ENCODE measurements around the gene SPC24.
"Not testable (repeated sequence)": the region's sequence is repeated elsewhere in the genome, so short reads cannot be mapped to it uniquely, and the experiment has no call there.

SPC24 gene

DNA sequence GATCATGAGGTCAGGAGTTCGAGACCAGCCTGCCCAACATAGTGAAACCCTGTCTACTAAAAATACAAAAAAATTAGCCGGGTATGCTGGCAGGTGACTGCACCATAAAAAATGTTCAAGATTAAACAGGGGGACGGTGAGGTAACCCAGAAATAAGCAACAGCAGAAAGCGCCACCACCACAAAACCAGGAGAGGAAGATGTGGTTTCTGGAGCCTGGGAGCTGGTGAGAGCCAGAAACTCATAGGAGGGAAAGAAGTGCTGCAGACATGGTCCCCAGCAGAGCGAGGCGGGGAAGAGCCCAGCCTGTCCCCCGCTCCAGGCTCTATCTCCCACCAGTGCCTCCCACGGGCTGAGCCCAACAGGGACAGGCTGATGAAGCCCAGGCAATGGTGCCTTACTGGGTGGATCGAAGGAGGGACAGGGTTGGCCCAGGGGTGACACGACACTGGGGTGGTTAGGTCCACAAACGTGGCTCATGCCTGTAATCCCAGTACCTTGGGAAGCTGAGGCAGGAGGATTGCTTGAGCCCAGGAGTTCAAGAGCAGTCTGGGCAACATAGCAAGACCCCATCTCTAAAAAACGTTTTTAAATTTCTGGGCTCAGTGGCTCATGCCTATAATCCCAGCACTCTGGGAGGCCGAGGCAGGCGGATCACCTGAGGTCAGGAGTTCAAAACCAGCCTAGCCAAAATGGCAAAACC lies 19.0 kb downstream of the SPC24 start:
- H3K36me3 ChIP-seq (ENCODE audit: insufficient read depth, low read length), result peaks cover 14% of the 10 kb centered on the region
- peak overlapping the region; percentile 57; the same call in 1 of the 2 replicates for H3K27ac ChIP-seq
- H3K4me3 ChIP-seq, result no peak overlapping the region
- TF ChIP-seq FOXP2 (optimal IDR thresholded peaks at IDR 0.05; ENCODE audit: control extremely low read depth, extremely low read length, insufficient read depth) (no peak), POLR2AphosphoS5 (IDR thresholded peaks at IDR 0.05; ENCODE audit: borderline replicate concordance, low read depth, low read length) (no peak), EZH2 (IDR thresholded peaks at IDR 0.05) (no peak)
- no peaks in the 10 kb centered on the region for H3K9me3 ChIP-seq (ENCODE audit: low read depth, low read length)
- DNase-seq (ENCODE audit: low read depth, low spot score), result no peak
- H3K9ac ChIP-seq (ENCODE audit: insufficient read length), result no peak overlapping the region

- Histone ChIP-seq H3K27ac (no peak overlapping the region), H3K4me3 (no peak overlapping the region), H3K36me3 (ENCODE audit: insufficient read depth, low read length) (peaks cover 65% of the 10 kb centered on the region), H3K9ac (ENCODE audit: insufficient read length) (no peak overlapping the region), H3K9me3 (ENCODE audit: low read depth, low read length) (no peaks in the 10 kb centered on the region)
- no peak for DNase-seq (ENCODE audit: low read depth, low spot score)
- TF ChIP-seq FOXP2 (optimal IDR thresholded peaks at IDR 0.05; ENCODE audit: control extremely low read depth, extremely low read length, insufficient read depth), result no peak
- TF ChIP-seq EZH2 (IDR thresholded peaks at IDR 0.05), result no peak
- TF ChIP-seq POLR2AphosphoS5 (IDR thresholded peaks at IDR 0.05; ENCODE audit: borderline replicate concordance, low read depth, low read length), result no peak
Measured at GRCh38 chr19:11131471-11131870, 24.1 kb downstream of the SPC24 start.

GRCh38 chr19:11130824-11131455 lies 24.6 kb downstream of the SPC24 start:
- TF ChIP-seq POLR2AphosphoS5 (IDR thresholded peaks at IDR 0.05; ENCODE audit: borderline replicate concordance, low read depth, low read length) (no peak), FOXP2 (optimal IDR thresholded peaks at IDR 0.05; ENCODE audit: control extremely low read depth, extremely low read length, insufficient read depth) (no peak), EZH2 (IDR thresholded peaks at IDR 0.05) (no peak)
- Histone ChIP-seq H3K9ac (ENCODE audit: insufficient read length) (no peak overlapping the region), H3K27ac (no peak overlapping the region), H3K4me3 (no peak overlapping the region), H3K36me3 (ENCODE audit: insufficient read depth, low read length) (peaks cover 70% of the 10 kb centered on the region), H3K9me3 (ENCODE audit: low read depth, low read length) (no peaks in the 10 kb centered on the region)
- DNase-seq (ENCODE audit: low read depth, low spot score), result no peak

DNA sequence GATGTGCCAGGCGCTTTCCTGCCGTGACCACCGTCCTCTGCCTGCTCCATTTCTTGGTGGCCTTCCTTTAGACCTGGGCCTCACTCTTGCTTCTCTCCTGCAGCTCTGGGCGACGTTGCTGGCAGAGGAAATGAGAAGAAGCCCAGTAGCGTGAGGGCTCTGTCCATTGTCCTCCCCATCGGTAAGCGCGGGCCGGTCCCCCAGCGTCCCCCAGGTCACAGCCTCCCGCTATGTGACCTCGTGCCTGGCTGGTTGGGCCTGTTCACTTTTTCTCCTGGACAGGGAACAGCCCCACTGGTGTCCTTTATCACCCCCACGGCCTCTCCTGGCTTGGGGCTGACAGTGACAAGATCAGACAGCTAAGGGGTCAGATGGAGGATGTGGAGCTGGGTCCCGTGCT lies 27.7 kb downstream of the SPC24 start:
- no peak overlapping the region for H3K27ac ChIP-seq
- H3K9me3 ChIP-seq (ENCODE audit: low read depth, low read length), result no peaks in the 10 kb centered on the region
- peaks cover 94% of the 10 kb centered on the region for H3K36me3 ChIP-seq (ENCODE audit: insufficient read depth, low read length)
- H3K4me3 ChIP-seq, result no peak overlapping the region
- DNase-seq (ENCODE audit: low read depth, low spot score), result no peak
- TF ChIP-seq POLR2AphosphoS5 (IDR thresholded peaks at IDR 0.05; ENCODE audit: borderline replicate concordance, low read depth, low read length) (no peak; the same call in 1 of the 2 replicates), EZH2 (IDR thresholded peaks at IDR 0.05) (no peak), FOXP2 (optimal IDR thresholded peaks at IDR 0.05; ENCODE audit: control extremely low read depth, extremely low read length, insufficient read depth) (no peak)
- H3K9ac ChIP-seq (ENCODE audit: insufficient read length), result no peak overlapping the region

DNA sequence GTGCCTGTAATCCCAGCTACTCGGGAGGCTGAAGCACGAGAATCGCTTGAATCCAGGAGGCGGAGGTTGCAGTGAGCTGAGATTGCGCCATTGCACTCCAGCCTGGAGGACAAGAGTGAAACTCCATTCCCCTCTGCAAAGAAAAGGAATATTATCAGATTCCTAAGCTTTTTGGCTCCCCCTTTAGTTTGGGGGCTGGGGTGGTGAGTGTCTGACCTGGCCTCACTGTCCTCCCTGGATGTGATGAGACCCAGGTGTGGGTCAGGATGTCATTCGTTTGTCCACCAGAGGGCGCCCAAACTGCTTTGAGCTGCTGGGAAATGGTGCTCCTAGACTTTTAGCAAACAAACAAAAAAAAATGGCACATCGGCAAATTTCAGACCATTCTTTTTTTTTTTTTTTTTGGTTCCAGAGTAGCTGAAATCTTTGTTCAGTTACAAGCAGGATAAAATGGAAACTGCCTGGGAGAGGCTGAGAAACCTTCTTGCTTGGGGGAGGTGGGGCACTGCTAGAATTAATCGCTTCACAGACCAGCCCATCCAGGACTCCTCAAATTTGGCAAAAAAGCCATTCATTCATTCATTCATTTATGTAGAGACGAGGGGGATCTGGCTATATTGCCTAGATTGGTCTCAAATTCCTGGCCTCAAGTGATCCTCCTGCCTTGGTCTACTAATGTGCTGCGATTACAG lies 29.4 kb downstream of the SPC24 start:
- Histone ChIP-seq H3K9ac (ENCODE audit: insufficient read length) (no peak overlapping the region), H3K9me3 (ENCODE audit: low read depth, low read length) (no peaks in the 10 kb centered on the region), H3K4me3 (no peak overlapping the region), H3K36me3 (ENCODE audit: insufficient read depth, low read length) (peaks cover 85% of the 10 kb centered on the region), H3K27ac (peak overlapping the region; percentile 50; the same call in 1 of the 2 replicates)
- TF ChIP-seq FOXP2 (optimal IDR thresholded peaks at IDR 0.05; ENCODE audit: control extremely low read depth, extremely low read length, insufficient read depth), result no peak
- TF ChIP-seq EZH2 (IDR thresholded peaks at IDR 0.05), result no peak
- TF ChIP-seq POLR2AphosphoS5 (IDR thresholded peaks at IDR 0.05; ENCODE audit: borderline replicate concordance, low read depth, low read length), result no peak
- DNase-seq (ENCODE audit: low read depth, low spot score), result no peak

DNA sequence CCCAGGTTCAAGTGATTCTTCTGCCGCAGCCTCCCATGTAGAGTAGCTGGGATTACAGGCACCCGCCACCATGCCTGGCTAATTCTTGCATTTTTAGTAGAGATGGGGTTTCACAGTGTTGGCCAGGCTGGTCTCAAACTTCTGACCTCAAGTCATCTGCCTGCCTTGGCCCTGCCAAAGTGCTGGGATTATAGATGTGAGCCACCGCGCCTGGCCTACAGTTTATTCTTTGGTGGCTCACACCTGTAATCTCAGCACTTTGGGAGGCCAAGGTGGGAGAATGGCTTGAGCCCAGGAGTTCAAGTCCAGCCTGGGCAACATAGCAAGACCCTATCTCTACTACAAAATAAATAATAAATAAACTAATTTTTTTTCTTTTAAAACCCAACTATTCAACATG lies 31.4 kb downstream of the SPC24 start:
- H3K9me3 ChIP-seq (ENCODE audit: low read depth, low read length); H3K4me3 ChIP-seq; H3K27ac ChIP-seq; DNase-seq (ENCODE audit: low read depth, low spot score); H3K9ac ChIP-seq (ENCODE audit: insufficient read length): not testable (repeated sequence)
- H3K36me3 ChIP-seq (ENCODE audit: insufficient read depth, low read length), result peaks cover 85% of the 10 kb centered on the region

GRCh38 chr19:11123114-11123513 lies 32.5 kb downstream of the SPC24 start:
- TF ChIP-seq FOXP2 (optimal IDR thresholded peaks at IDR 0.05; ENCODE audit: control extremely low read depth, extremely low read length, insufficient read depth), result no peak
- no peak for TF ChIP-seq EZH2 (IDR thresholded peaks at IDR 0.05)
- TF ChIP-seq POLR2AphosphoS5 (IDR thresholded peaks at IDR 0.05; ENCODE audit: borderline replicate concordance, low read depth, low read length), result no peak
- Histone ChIP-seq H3K4me3 (no peak overlapping the region), H3K9ac (ENCODE audit: insufficient read length) (no peak overlapping the region), H3K36me3 (ENCODE audit: insufficient read depth, low read length) (peaks cover 83% of the 10 kb centered on the region), H3K9me3 (ENCODE audit: low read depth, low read length) (no peaks in the 10 kb centered on the region), H3K27ac (no peak overlapping the region)
- no peak for DNase-seq (ENCODE audit: low read depth, low spot score)

- H3K9me3 ChIP-seq (ENCODE audit: low read depth, low read length); DNase-seq (ENCODE audit: low read depth, low spot score); H3K9ac ChIP-seq (ENCODE audit: insufficient read length); H3K4me3 ChIP-seq; H3K27ac ChIP-seq: not testable (repeated sequence)
- peaks cover 83% of the 10 kb centered on the region for H3K36me3 ChIP-seq (ENCODE audit: insufficient read depth, low read length)
Measured at GRCh38 chr19:11121963-11122362, 33.6 kb downstream of the SPC24 start.

Measured in SK-N-MC (cell line).